Muscle of arm (tissue), 12 donors: ENCODE results near the gene ENO4. TPM values are rescaled to one million over a fixed set of nuclear protein-coding genes. Genes with fewer than 3 reads are reported as not detected.

ENCODE experiments used
- DNase-seq: peaks from one replicate; pipeline ENCODE4 v3.0.0-alpha.2; 2013
- polyA plus RNA-seq, 12 donors: library from polyadenylated mRNA; unstranded; fragments of 120-200 nt; gene quantifications; one replicate each; pipeline ENCODE4 v1.2.1, GENCODE V29; 2013; ENCODE audit not compliant: insufficient read length in 12 of 12

The ENO4 gene
- polyA plus RNA-seq, 12 donors = 0.18 to 1.5 (median 0.54) TPM; not detected in 2

DNA sequence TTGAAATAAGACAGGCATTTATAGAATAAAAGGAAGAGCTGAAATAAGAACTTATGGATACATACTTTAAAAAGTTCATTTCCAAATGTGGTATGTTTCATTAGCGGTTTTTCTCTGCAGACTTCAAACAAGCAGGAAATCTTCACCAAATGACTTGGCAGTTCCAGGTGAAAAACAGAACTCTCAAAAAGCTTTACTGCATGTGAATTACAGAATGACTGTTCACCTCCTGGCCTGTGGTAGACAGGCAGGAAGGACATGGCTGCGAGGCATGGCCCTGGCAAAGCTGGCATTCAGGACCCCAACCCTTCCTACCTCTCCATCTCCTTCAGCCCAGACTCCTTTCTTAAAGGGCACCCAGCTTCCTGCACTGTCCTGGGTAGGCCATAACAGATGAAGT lies 21.2 kb upstream of the ENO4 start:
- no peak for DNase-seq

DNA sequence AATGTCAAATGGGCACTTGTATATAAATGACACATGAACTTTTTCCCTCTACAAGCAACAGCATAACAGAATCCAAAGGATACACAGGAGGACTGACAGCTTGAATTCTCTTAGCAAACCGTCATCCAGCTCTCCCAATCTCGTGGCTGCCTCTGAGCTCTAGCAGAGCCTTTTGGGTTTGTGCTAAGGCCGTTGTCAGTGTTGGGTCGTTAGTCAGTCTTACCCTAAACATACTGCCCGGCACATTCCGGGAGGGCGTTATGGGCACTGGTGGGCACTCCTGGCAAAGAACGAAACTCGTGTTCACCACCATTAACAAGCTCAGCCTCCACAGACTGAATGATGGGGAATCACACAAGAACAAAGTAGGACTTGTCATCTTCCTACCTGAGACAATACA lies 19.6 kb upstream of the ENO4 start:
- no peak for DNase-seq

DNA sequence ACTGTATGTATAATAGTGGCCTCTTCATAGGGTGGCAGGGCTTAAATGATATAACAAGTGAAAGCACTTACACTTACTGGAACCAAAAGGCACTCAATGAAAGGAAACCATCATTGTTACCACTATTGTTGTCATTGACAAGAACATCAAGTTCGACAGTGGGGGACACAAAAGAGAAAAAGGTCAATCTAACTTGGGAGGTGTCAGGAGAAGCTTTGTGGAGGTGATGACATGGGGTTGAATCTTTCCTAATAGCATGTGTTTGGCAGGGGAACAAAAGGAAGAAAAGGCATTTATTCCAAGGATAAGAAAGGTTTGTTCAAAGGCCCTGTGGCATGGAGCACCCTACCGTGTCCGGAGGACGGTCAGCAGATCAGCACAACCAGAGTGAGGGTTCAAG lies 18.2 kb upstream of the ENO4 start:
- no peak for DNase-seq

DNA sequence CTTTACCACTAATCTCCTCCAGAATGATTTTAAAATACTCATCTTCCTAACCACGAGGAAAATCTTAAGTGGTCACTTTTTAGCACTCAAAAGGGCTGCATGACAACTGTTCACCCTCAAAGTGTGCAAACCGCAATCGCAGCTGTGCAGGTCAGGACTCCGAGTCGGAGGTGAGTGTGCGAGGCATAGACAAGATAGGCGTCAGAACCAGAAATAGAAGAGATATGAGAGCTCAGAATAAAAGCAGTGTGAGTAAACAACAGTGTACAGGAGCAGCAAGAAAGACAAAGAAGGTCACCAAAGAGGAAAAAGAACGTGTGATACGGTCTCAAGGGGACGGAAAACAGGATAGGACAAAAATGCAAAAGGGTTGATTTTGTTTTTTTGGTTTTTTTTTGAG lies 17.5 kb upstream of the ENO4 start:
- DNase-seq = no peak

DNA sequence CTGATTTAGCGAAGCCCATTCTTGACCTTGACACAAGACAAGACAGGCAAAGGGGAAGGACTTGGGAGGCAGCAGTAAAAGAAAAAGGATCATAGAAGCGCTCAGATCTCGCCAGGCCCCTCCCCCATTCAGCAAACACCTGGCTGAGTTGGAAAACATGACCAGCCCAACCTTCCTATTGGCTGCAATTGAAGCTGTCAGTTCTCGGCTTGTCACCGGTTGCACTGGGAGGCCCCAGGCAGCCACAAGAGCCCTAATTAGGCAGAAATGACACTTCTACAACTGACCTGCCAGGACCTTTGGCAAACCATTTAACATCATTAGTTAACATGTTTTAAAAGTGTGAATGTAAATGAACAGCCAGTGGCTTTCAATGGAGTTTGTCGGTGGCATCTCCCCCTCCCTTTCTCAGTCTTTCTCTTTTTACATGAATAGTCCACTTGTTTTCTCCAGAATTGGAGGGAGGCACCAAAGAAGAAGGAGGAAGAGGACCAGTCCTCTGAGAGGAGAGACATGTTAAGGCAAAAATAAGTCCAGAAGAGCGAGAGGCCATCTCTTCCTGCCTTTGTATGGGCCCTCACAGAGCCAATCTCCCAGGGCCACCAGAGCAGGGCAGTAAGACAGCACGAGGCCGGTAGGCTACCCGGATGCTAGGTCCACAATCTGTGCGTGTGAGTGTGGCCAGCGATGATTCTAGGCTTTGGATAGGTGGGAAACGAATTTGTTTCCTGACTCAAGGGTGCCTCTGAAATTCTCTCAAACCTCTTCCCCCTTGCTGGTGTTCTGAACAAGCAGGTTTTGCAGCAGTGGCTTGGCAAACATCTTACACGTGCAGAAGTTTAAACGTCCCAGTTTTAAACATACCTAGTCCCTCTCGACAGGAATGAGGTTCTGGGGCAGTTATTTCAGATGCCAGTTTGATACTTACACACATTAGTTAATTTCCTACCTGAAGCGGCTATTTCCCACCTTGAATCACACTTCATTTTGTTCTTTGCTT lies 15.0 kb upstream of the ENO4 start:
- DNase-seq = no peak

DNA sequence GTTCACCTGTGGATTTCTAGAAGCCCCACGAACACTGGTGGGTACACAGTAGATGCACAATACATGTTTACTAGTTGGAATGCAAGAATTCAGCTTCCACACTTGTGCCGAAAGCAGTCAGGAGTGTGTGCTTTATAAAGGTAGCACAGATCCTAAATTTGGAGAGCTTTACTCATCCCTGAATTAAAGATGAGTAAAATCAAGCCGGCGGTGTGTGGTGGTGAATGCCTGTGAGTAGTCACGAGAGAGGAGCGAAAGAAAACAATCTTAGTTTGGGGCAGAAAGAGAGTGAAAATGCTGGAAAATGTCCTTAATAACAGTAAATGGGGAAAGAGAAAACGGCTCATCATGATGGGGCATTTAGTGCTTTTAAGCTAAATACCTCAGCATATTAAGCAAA lies 13.6 kb upstream of the ENO4 start:
- DNase-seq = no peak

DNA sequence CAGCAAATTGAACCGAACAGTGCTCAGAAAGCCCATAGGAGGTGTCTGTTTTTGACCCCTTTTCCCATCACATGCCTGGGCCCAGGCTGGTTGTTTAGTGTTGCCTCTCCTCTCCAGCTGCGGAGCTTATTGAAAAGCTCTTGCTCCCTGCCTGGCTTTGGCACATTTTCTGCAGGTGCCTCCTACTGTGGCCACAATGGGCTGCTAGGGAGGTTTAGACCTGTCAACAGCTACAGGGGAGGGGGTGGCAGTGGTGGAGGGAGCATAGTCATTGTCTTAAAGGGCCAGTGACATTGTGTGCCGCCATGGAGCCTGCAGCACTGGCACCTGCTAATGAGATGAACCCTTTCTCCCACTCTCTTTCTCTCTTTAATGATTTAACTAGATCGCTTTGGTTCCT lies 13.2 kb upstream of the ENO4 start:
- no peak for DNase-seq

DNA sequence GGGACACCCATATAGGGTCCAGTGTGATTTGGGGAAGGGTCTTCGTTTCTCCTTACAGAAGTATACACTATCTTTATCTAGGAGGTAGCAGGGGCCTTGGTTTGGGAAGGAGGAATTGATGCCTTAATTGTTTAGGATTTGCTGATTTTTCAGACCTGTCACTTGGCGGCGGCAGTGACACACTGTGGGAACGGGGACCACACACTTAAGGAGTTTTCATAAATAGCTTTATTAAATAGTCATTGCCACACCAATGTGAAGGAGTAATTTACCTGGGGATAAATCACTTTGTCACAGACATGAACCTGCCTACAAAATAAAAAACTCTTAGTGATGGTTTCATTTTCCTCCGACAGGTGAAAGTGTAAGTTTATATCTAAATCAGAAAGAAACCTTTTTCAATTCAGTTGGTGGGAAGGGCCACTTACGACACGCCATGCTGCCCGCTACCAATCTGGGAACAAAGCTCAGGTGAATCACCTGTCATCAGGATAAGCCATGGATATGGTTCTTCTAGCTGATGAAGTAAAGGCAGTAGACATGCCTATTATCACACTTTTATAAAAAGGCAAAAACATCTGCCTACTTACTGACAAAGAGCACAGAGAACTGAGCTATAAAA lies 12.3 kb upstream of the ENO4 start:
- no peak for DNase-seq

DNA sequence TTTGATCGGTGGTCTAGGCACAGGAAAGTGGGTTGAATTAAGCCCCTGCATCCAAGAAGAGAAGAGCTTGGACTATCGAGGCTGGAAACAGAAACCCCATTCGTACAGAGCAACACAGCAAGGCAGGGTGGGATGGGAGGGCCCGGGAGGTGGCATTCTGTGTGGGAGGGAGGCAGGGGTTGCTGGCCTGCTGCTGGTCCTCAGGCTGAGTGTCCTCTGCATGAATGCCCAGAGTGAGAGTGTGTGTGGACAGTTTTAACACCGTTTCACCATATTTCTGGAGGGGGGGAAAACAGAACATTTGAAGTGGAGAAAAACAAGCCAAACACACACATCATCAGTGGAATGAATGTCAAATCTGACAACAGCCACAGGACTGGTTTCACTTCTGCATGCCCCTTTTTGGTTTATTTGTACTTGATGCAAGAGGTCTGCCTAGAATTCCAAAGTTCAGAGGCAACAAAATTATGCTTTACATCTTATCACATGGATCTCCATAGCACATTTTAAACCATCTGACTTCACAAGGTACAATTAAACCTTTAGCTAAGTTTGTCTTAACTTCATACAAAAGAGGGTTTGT lies 11.1 kb upstream of the ENO4 start:
- DNase-seq = no peak

DNA sequence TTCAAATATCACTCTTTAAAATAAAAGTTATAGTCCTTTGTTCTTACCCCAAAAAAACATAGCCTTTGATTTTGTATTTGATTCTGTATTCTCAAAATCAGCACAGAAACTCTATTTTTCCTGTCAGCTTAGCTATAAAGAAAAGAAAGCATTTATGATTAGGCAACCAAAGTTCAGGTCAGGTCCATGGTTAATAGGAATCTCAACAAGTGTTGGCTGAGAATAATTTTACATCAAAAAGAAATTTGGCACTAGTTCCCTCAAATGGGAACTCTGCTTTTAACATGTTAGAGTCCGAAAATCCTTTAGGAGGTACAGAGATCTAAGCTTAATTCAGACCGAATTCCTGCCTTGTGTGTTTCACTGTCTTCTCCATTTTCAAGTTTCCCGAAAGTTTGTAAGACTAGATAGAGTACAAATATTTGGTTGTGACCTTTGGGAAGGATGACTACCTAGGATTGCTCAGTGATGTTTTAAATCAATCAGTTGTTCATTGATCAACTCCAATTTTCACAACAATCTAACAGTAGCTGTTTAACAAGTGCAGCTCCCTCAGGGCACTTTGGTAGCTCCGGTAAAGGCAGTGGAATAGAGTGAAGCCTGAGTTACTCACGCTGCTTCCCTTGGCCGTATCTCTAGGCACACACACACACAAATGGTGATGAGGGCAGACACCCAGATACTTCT lies 8.8 kb upstream of the ENO4 start:
- no peak for DNase-seq

DNA sequence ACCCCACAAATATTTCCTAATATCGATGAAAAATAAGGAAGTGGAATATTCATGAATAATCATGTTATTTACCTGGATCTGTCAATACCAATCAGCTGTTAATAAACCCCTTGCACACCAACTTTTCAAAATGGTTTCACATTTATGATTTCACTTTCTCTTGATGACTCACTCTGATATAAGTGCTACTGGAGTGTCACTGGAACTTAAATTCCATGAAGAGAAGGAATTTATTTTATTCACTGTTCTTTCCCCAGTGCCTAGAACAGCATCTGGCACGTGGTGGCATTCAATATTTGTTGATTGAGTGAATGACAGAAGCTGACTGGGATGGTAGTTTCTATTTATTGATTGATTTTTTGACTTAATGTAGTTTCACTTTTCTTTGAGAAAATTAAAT lies 3.5 kb upstream of the ENO4 start:
- no peak for DNase-seq

DNA sequence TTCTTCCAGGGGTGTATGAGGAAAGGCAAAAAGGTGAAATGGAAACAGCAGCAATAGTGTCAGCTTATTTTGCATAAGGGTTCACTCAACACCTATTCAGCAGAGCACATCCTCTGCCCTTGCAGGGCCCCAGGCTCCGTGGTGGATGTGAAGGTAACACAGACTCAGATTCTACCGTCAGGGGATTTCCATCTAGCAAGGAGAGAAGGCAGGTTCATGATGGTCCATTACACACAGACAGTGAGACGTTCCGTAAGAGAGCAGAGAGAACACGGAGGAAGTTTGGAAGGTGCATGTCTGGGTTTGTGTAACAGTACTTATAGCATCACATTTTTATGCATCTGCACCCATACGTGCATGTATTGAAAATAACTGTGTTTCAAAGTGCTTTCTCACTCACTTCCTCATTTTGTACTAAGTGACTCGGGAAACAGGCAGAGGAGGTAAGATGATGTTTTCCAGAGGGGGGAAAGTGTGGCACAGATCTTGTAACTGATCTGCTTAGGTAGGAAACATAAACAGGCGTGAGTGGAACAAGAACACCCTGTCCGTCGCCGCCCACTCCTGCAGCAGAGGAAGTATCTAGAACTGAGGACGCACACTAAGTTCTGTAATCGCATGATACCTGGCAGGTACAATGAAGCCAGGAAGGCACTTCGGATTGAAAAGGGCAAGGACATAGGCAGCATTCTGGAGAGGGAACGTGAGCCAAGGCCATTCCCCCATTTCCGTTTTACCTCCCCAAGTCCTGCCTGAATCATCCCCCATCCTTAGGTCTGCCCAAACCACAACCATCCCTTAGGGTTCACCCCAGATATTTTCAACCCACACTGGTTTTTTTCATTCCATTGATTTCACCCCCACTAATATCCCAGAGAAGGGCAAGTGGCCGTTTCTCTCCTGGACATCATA lies 1.0 kb upstream of the ENO4 start:
- DNase-seq = no peak

DNA sequence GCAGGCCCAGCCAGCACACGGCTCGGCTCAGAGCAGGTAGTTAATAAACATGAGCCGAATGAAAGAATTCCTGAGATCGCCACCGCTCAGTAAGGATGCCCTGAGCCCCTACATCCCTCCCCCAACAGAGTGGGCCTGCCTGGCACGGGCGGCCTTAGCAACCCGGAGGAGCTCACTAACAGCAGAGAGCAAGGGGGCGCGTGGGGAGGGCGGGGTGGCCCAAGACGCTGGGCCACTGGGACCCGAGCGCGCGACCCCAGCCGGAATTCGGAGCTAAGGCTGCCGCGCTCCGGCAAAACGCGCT lies 403 bp upstream of the ENO4 start:
- no peak for DNase-seq

DNA sequence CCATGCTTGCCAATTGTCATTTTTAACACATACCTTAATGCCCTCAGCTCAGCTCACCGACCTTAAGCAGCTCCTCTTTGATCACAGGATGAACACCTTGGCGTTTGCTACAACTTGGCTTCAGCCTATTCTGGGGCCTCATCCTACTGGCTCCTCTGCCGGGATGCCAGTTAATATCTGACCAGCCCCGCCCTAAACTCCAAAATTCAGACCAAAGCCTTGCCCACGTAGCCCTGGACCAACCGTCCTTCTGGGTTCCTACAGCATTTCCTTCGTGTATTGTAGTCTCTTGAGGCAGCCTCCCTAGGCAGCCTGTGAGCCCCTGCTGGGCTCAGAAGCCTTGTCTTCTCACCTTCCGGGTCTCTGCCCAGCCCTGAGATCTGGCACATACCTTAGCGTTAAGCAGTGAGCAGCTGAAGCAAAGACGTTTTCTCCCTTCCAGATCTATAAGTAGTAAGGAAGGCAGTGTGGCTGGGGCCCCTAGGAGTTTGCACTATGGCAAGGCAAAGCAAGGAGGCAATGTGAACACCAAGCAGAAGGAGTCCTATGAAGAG lies 836 bp downstream of the ENO4 start:
- DNase-seq = no peak

DNA sequence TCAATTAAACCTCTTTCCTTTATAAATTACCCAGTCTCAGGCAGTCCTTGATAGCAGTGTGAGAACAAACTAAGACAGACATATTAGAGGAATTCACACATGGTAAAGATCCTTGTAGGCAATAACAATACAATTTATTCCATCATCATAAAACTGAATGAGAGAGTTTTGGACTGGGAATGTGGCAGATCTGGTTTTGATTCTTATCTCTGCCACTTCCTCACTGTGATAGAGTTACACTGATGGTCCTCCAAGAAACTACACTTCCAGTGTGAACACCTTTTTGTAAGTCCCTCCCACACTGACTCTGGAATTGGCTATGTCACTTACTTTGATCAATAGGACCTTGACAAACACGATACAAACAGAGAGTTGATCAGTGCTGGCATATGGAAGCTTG lies 2.9 kb downstream of the ENO4 start:
- no peak for DNase-seq

DNA sequence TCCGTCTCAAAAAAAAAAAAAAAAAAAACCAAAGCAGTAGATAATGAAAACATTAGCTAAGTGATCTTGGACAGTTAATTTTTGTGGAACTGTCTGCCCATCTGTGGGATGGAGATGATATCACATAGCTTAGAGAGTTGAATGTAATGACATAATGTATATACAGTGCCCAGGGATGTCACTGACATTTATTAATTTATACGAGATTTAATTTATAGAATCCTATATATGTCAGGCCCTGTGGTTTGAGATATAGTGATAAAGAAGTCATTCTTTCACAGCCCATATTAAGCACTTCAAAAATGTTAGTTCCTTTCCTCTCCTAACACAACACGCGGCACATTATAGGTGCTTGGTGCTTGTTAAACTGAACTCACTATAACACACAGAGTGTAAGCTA lies 4.0 kb downstream of the ENO4 start:
- no peak for DNase-seq

DNA sequence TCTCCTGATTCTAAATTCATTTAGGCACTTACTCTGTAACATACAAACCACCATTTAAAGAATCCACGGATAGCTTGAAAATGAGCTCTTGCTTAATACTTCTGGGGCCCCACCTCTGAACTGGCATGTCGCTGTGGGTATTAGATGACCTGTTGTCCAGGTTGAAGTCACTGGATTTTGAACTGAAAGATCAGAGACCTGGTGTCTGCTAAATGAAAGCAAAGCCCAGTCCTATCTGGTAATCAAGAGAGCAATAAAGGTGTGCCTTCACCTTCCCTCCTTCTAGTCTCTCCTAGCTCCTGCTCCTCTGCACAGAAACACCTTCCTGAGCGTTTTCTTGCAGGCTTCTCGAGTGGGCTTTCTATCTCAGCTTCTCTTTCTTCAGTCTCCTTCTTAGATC lies 4.4 kb downstream of the ENO4 start:
- DNase-seq = no peak

DNA sequence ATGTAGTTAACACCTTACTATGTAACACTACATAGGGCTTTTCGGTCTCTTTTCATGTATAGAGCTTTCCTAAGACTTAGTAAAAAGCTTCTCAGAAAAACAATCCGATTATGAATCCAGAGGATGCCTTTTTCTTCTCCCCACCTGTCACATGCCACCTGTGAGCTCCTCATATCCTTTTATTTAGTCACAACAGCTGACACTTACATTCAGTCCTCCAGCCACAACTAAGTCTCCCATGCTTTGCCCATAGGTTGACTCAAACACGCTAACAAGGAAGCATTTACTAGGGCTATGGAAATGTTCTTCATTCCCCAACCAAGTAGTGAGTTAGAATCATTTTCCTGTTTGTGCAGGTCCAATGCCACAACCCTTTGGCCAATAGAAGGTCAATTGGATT lies 7.9 kb downstream of the ENO4 start:
- DNase-seq = no peak

DNA sequence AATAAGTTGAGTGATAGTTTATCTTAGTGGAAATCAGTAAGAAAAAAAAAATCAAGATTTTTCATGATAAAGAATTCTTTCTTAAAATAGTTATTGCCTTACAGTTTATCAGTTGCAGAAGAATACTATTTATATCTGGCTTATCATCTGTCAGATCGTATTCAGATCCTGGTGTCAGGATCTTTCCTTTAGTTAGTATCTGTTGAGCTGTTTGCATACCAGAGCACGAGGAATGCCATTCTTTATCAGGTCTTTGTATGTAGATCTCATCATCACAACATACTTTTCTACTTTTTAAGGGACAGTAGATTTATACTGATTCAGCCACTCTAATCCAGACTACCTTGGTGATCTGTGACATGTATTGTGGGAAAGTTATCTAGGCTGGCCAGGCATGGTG lies 12.5 kb downstream of the ENO4 start:
- DNase-seq = no peak

DNA sequence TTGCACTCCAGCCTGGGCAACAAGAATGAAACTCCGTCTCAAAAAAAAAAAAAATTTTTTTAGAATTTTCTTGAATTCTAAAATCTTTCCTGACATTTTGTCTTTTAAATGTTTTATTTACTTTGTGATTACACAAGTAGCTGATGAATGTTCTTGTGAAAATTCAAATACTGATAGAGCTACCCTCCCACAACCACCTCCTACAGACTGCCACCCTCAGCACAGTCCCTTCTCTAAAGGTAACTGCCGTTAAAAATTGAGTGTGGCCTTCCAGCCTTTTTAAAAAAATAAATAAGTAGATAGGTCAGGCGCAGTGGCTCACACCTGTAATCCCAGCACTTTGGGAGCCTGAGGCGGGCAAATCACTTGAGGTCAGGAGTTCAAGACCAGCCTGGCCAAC lies 15.1 kb downstream of the ENO4 start:
- no peak for DNase-seq

DNA sequence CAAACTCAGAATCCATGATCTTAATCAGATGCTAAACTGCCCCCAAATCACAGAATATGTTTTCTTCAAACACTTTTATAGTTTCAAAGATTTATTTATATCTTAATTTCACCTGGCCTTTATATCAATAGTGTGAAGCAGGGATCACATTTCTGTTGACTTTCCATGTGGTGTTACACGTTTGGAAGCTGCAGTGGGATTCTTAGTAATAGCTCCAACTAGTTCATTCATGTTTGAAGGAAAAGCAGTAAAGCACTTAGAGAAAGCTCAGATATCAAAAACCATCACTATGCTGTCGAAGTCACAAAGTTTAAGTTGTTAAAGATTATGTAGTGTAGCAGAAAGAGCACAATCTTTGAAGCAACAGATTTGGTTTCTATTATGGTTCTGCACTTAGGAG lies 16.8 kb downstream of the ENO4 start:
- DNase-seq = no peak
